Activated CD4-positive, alpha-beta T cell treated with anti-CD3 and anti-CD28 coated beads, Interleukin-2, amount 10 ng/mL, durations not matched to agents 24 days and 14 days (primary cell): ENCODE measurements around the gene CA4. TPM values are rescaled to one million over a fixed set of nuclear protein-coding genes. Genes with fewer than 3 reads are reported as not detected.
A peak's percentile ranks its signal among the peaks of the same experiment; 100 is the strongest.

Experiments used
- DNase-seq: peaks from one replicate; pipeline ENCODE4 v3.0.0; 2022
- H3K27ac Mint-ChIP-seq: one replicate; pipeline ENCODE4 v1.8.0; 2022; ENCODE audit warnings: mild to moderate bottlenecking, mixed read lengths
- H3K27me3 Mint-ChIP-seq: one replicate; pipeline ENCODE4 v1.8.0; 2022; ENCODE audit warnings: mixed read lengths
- H3K36me3 Mint-ChIP-seq: one replicate; pipeline ENCODE4 v1.8.0; 2022; ENCODE audit warnings: low read depth, mild to moderate bottlenecking, mixed read lengths
- H3K4me1 Mint-ChIP-seq: one replicate; pipeline ENCODE4 v1.8.0; 2021; ENCODE audit warnings: mixed read lengths
- H3K4me3 Mint-ChIP-seq: one replicate; pipeline ENCODE4 v1.8.0; 2022; ENCODE audit warnings: mild to moderate bottlenecking, moderate library complexity, mixed read lengths
- H3K9me3 Mint-ChIP-seq: one replicate; pipeline ENCODE4 v1.8.0; 2021; ENCODE audit warnings: mixed read lengths
- intact Hi-C: fragments of 100-400 bp; cut with micrococcal nuclease; formaldehyde crosslinking; loops from one replicate; pipeline ENCODE4 v1.15.1; 2023
- total RNA-seq: library from RNA; stranded (reverse); gene quantifications from 2 replicates; pipeline ENCODE4 v1.2.3, GENCODE V29; 2022

CA4 gene
- total RNA-seq, 1 donor from 2014 or later, result not detected

GRCh38 chr17:60138769-60139437 is 10.9 kb upstream of the CA4 start:
- H3K27me3 Mint-ChIP-seq, result peaks cover 64% of the 10 kb centered on the region
- H3K36me3 Mint-ChIP-seq, result no peaks in the 10 kb centered on the region
- DNase-seq, result no peak
- peaks cover 42% of the 10 kb centered on the region for H3K4me1 Mint-ChIP-seq
- intact Hi-C loops, result no loop called here
- H3K4me3 Mint-ChIP-seq, result no peak overlapping the region
- H3K9me3 Mint-ChIP-seq, result peaks cover 4% of the 10 kb centered on the region
- H3K27ac Mint-ChIP-seq, result no peak overlapping the region

- no peaks in the 10 kb centered on the region for H3K36me3 Mint-ChIP-seq
- peak overlapping the region; percentile 26 for H3K4me3 Mint-ChIP-seq
- H3K27ac Mint-ChIP-seq, result no peak overlapping the region
Observed at GRCh38 chr17:60139438-60140285, 10.1 kb upstream of the CA4 start.

GRCh38 chr17:60141111-60142018 is 8.4 kb upstream of the CA4 start:
- H3K4me3 Mint-ChIP-seq, result no peak overlapping the region
- H3K36me3 Mint-ChIP-seq, result no peaks in the 10 kb centered on the region
- H3K9me3 Mint-ChIP-seq, result no peaks in the 10 kb centered on the region
- no peak overlapping the region for H3K27ac Mint-ChIP-seq
- peak; percentile 60 for DNase-seq
- intact Hi-C loops, result loop anchor here (5.0 kb wide), 1 partner anchor 281 kb away; the partner anchor contains the start of gene CHCT1
- peaks cover 87% of the 10 kb centered on the region for H3K27me3 Mint-ChIP-seq
- peaks cover 26% of the 10 kb centered on the region for H3K4me1 Mint-ChIP-seq

More at GRCh38 chr17:60139438-60140285, 10.1 kb upstream of the CA4 start:
- peaks cover 72% of the 10 kb centered on the region for H3K27me3 Mint-ChIP-seq
- intact Hi-C loops, result loop anchor here (5.0 kb wide), 1 partner anchor 283 kb away; the partner anchor contains the start of gene CHCT1
- H3K9me3 Mint-ChIP-seq, result peaks cover 4% of the 10 kb centered on the region
- H3K4me1 Mint-ChIP-seq, result peaks cover 37% of the 10 kb centered on the region
- DNase-seq, result peak; percentile 94

- Mint-ChIP-seq H3K4me3 (peak overlapping the region; percentile 23), H3K27me3 (peaks cover 93% of the 10 kb centered on the region), H3K36me3 (no peaks in the 10 kb centered on the region), H3K27ac (no peak overlapping the region), H3K4me1 (peaks cover 26% of the 10 kb centered on the region), H3K9me3 (no peaks in the 10 kb centered on the region)
- peak; percentile 95 for DNase-seq
- intact Hi-C loops, result loop anchor here (1.0 to 5.0 kb wide), 2 partner anchors 279 to 293 kb away; partner anchors contain the start of gene CHCT1
Observed at GRCh38 chr17:60142872-60143499, 6.8 kb upstream of the CA4 start.

GRCh38 chr17:60145006-60145935 is 4.5 kb upstream of the CA4 start:
- no peak for DNase-seq
- intact Hi-C loops, result no loop called here
- Mint-ChIP-seq H3K36me3 (peaks cover 3% of the 10 kb centered on the region), H3K27me3 (peaks cover 87% of the 10 kb centered on the region), H3K4me1 (peaks cover 26% of the 10 kb centered on the region), H3K9me3 (no peaks in the 10 kb centered on the region), H3K4me3 (no peak overlapping the region), H3K27ac (no peak overlapping the region)

- Mint-ChIP-seq H3K9me3 (no peaks in the 10 kb centered on the region), H3K4me3 (no peak overlapping the region), H3K36me3 (peaks cover 3% of the 10 kb centered on the region), H3K27me3 (peaks cover 85% of the 10 kb centered on the region), H3K27ac (no peak overlapping the region), H3K4me1 (peaks cover 30% of the 10 kb centered on the region)
- intact Hi-C loops, result no loop called here
- no peak for DNase-seq
Observed at GRCh38 chr17:60146206-60146605, 3.6 kb upstream of the CA4 start.

GRCh38 chr17:60147553-60148223 is 2.1 kb upstream of the CA4 start:
- no peak overlapping the region for H3K27ac Mint-ChIP-seq
- peaks cover 26% of the 10 kb centered on the region for H3K4me1 Mint-ChIP-seq
- intact Hi-C loops, result no loop called here
- no peaks in the 10 kb centered on the region for H3K9me3 Mint-ChIP-seq
- no peak overlapping the region for H3K4me3 Mint-ChIP-seq
- H3K36me3 Mint-ChIP-seq, result peaks cover 3% of the 10 kb centered on the region
- DNase-seq, result no peak
- H3K27me3 Mint-ChIP-seq, result peaks cover 85% of the 10 kb centered on the region

- H3K27ac Mint-ChIP-seq, result no peak overlapping the region
- peaks cover 3% of the 10 kb centered on the region for H3K36me3 Mint-ChIP-seq
- peaks cover 84% of the 10 kb centered on the region for H3K27me3 Mint-ChIP-seq
- DNase-seq, result peak; percentile 55
- peaks cover 21% of the 10 kb centered on the region for H3K4me1 Mint-ChIP-seq
- H3K9me3 Mint-ChIP-seq, result no peaks in the 10 kb centered on the region
- H3K4me3 Mint-ChIP-seq, result no peak overlapping the region
- intact Hi-C loops, result no loop called here
Observed at GRCh38 chr17:60148373-60148772, 1.4 kb upstream of the CA4 start.

GRCh38 chr17:60151355-60151754 is 1.6 kb downstream of the CA4 start:
- peak overlapping the region; percentile 67 for H3K4me3 Mint-ChIP-seq
- peaks cover 64% of the 10 kb centered on the region for H3K27me3 Mint-ChIP-seq
- H3K36me3 Mint-ChIP-seq, result peaks cover 3% of the 10 kb centered on the region
- peak; percentile 71 for DNase-seq
- H3K27ac Mint-ChIP-seq, result no peak overlapping the region
- no peaks in the 10 kb centered on the region for H3K9me3 Mint-ChIP-seq
- H3K4me1 Mint-ChIP-seq, result peaks cover 15% of the 10 kb centered on the region
- intact Hi-C loops, result no loop called here

GRCh38 chr17:60153606-60154390 is 4.0 kb downstream of the CA4 start:
- no peak overlapping the region for H3K4me3 Mint-ChIP-seq
- H3K4me1 Mint-ChIP-seq, result peaks cover 15% of the 10 kb centered on the region
- peaks cover 3% of the 10 kb centered on the region for H3K36me3 Mint-ChIP-seq
- peaks cover 44% of the 10 kb centered on the region for H3K27me3 Mint-ChIP-seq
- intact Hi-C loops, result no loop called here
- H3K27ac Mint-ChIP-seq, result no peak overlapping the region
- DNase-seq, result no peak
- no peaks in the 10 kb centered on the region for H3K9me3 Mint-ChIP-seq

- H3K27ac Mint-ChIP-seq, result no peak overlapping the region
- H3K4me1 Mint-ChIP-seq, result peaks cover 11% of the 10 kb centered on the region
- no peaks in the 10 kb centered on the region for H3K36me3 Mint-ChIP-seq
- DNase-seq, result no peak
- H3K9me3 Mint-ChIP-seq, result no peaks in the 10 kb centered on the region
- intact Hi-C loops, result no loop called here
- peaks cover 36% of the 10 kb centered on the region for H3K27me3 Mint-ChIP-seq
- no peak overlapping the region for H3K4me3 Mint-ChIP-seq
Observed at GRCh38 chr17:60154616-60155426, 5.0 kb downstream of the CA4 start.
